HCT116 (cell line): ENCODE results near the gene MEDAG. TPM values are rescaled to one million over a fixed set of nuclear protein-coding genes. Genes with fewer than 3 reads are reported as not detected.

Source experiments
- ATAC-seq: fragments of 200-7000 bp; cut with Tn5 transposase; 2 replicates; pipeline ENCODE4 v1.9.1; 2020; ENCODE audit warnings: mild to moderate bottlenecking, moderate library complexity
- BruUV-seq: library from RNA; stranded (reverse); fragments of 400-500 nt; replicated peaks from 2 replicates; lab custom pipeline; 2021; lab: Mats Ljungman, UMichigan
- CTCF ChIA-PET: fragments of 300-600 bp; sonication (Branson Sonifier 250); formaldehyde crosslinking; loops from one replicate; lab custom pipeline; 2021; ENCODE audit warnings: antibody characterized with exemption; lab: Charles Lee
- POLR2A ChIA-PET: fragments of 300-600, 350-600 bp; sonication (Branson Sonifier 250); formaldehyde crosslinking; loops from one replicate; lab custom pipeline; 2021; ENCODE audit warnings: antibody characterized with exemption; lab: Charles Lee
- RAD21 ChIA-PET, 2 experiments: fragments of 300-600 bp; sonication (Branson Sonifier 250); formaldehyde crosslinking; loops; one replicate each; lab custom pipeline; 2023; ENCODE audit warnings: low total read pairs in 2 of 2; ENCODE audit not compliant: uncharacterized antibody in 2 of 2, unreplicated experiment in 2 of 2, low non-redundant PET in 1 of 2; lab: Charles Lee
- DNase-seq: peaks from one replicate; pipeline ENCODE4 v3.0.0-alpha.2; 2010; ENCODE audit warnings: low read depth, low spot score
- H2AFZ ChIP-seq: fragments of 200-600 bp; shearing (Covaris generic), sonication (generic); 2 replicates; pipeline ENCODE4 v1.6.1; 2017; ENCODE audit warnings: low read depth, mixed run types, mixed read lengths, antibody characterized with exemption, low read length; ENCODE audit not compliant: poor library complexity, severe bottlenecking
- H3K27ac ChIP-seq: 2 replicates; pipeline ENCODE4 v1.5.1; 2012; ENCODE audit warnings: low read depth, low read length
- H3K27me3 ChIP-seq: fragments of 200-600 bp; sonication (generic); 2 replicates; pipeline ENCODE4 v1.6.1; 2016; ENCODE audit warnings: mixed run types, low read length, mixed read lengths; ENCODE audit not compliant: insufficient read depth
- H3K36me3 ChIP-seq, 2 experiments: fragments of 200-500 bp in 1 of 2; fragments of 200-600 bp in 1 of 2; sonication (Bioruptor generic) in 1 of 2; sonication (generic) in 1 of 2; 2 replicates each; pipeline versions ENCODE4 v1.5.1 to v1.6.1; 2014 to 2016; ENCODE audit warnings: low read length in 2 of 2, inconsistent platforms in 1 of 2, mixed read lengths in 1 of 2, mixed run types in 1 of 2; ENCODE audit not compliant: insufficient read depth in 2 of 2, control insufficient read depth in 1 of 2
- H3K4me1 ChIP-seq, 2 experiments: fragments of 200-600 bp in 1 of 2; sonication (generic) in 1 of 2; 2 replicates each; pipeline versions ENCODE4 v1.5.1 to v1.6.1; 2012 to 2017; ENCODE audit warnings: low read length in 2 of 2, inconsistent platforms in 1 of 2, mild to moderate bottlenecking in 1 of 2, mixed read lengths in 1 of 2, mixed run types in 1 of 2, moderate library complexity in 1 of 2; ENCODE audit not compliant: insufficient read depth in 2 of 2, control insufficient read depth in 1 of 2
- H3K4me2 ChIP-seq: fragments of 200-600 bp; sonication (generic); 2 replicates; pipeline ENCODE4 v1.6.1; 2017; ENCODE audit warnings: mixed run types, low read length, mixed read lengths
- H3K4me3 ChIP-seq, 2 experiments: fragments of 200-600 bp in 1 of 2; sonication (generic) in 1 of 2; replicated peaks in 1 of 2; 2 replicates each; pipeline ENCODE4 v1.5.1; 2011 to 2016; ENCODE audit warnings: low read length in 2 of 2, control low read depth in 1 of 2, low read depth in 1 of 2, mild to moderate bottlenecking in 1 of 2, mixed read lengths in 1 of 2, mixed run types in 1 of 2
- H3K79me2 ChIP-seq: fragments of 200-600 bp; sonication (generic); 2 replicates; pipeline ENCODE4 v1.6.1; 2017; ENCODE audit warnings: mild to moderate bottlenecking, mixed run types, low read length, moderate library complexity, mixed read lengths; ENCODE audit not compliant: insufficient read depth
- H3K9ac ChIP-seq: fragments of 200-600 bp; sonication (generic); 2 replicates; pipeline ENCODE4 v1.6.1; 2016; ENCODE audit warnings: low read length, mixed read lengths
- H3K9me2 ChIP-seq: fragments of 200-600 bp; sonication (generic), shearing (Covaris generic); 2 replicates; pipeline ENCODE4 v1.6.1; 2017; ENCODE audit warnings: mixed run types, mild to moderate bottlenecking, moderate library complexity; ENCODE audit not compliant: insufficient read depth
- H3K9me3 ChIP-seq, 2 experiments: fragments of 200-500 bp in 1 of 2; fragments of 200-600 bp in 1 of 2; sonication (Bioruptor generic) in 1 of 2; sonication (generic) in 1 of 2; 2 replicates each; pipeline ENCODE4 v1.6.1; 2014 to 2017; ENCODE audit warnings: low read length in 2 of 2, mixed read lengths in 2 of 2, inconsistent platforms in 1 of 2, low read depth in 1 of 2, mild to moderate bottlenecking in 1 of 2, mixed run types in 1 of 2, moderate library complexity in 1 of 2; ENCODE audit not compliant: control insufficient read depth in 1 of 2, insufficient read depth in 1 of 2
- H4K20me1 ChIP-seq: fragments of 200-600 bp; sonication (generic), shearing (Covaris generic); 2 replicates; pipeline ENCODE4 v1.6.1; 2017; ENCODE audit warnings: mixed run types, mild to moderate bottlenecking, moderate library complexity; ENCODE audit not compliant: insufficient read depth
- CEBPB ChIP-seq: IDR thresholded peaks from 2 replicates; pipeline ENCODE4 v1.6.1; 2012; ENCODE audit warnings: low read depth
- ELF1 ChIP-seq: IDR thresholded peaks from 2 replicates; pipeline ENCODE4 v1.6.1; 2012; ENCODE audit warnings: low read depth, borderline replicate concordance
- EZH2 ChIP-seq: fragments of 200-600 bp; sonication (generic); IDR thresholded peaks from 2 replicates; pipeline ENCODE4 v1.6.1; 2017; ENCODE audit warnings: antibody characterized with exemption, mixed run types
- FOSL1 ChIP-seq: IDR thresholded peaks from 2 replicates; pipeline ENCODE4 v1.6.1; 2012; ENCODE audit warnings: low read depth
- MAX ChIP-seq: IDR thresholded peaks from 2 replicates; pipeline ENCODE4 v1.6.1; 2012
- POLR2AphosphoS5 ChIP-seq: IDR thresholded peaks from 2 replicates; pipeline ENCODE4 v1.6.1; 2011; ENCODE audit warnings: mild to moderate bottlenecking, low read depth, low read length, moderate library complexity
- RAD21 ChIP-seq: IDR thresholded peaks from 2 replicates; pipeline ENCODE4 v1.6.1; 2012; ENCODE audit warnings: low read depth, mild to moderate bottlenecking
- REST ChIP-seq: IDR thresholded peaks from 2 replicates; pipeline ENCODE4 v1.6.1; 2012; ENCODE audit warnings: low read depth
- SIN3A ChIP-seq: IDR thresholded peaks from 2 replicates; pipeline ENCODE4 v1.6.1; 2012; ENCODE audit warnings: low read depth
- SRF ChIP-seq: IDR thresholded peaks from 2 replicates; pipeline ENCODE4 v1.6.1; 2012; ENCODE audit warnings: low read depth
- intact Hi-C: fragments of 100-400 bp; cut with micrococcal nuclease; formaldehyde crosslinking; loops from 2 replicates; pipeline ENCODE4 v1.10.0; 2022
- total RNA-seq: library from RNA; stranded (reverse); gene quantifications from one replicate; pipeline ENCODE4 v1.2.1, GENCODE V29; 2021; ENCODE audit not compliant: unreplicated experiment
- TF ChIP-seq, protein P1 (sequence below): IDR thresholded peaks from 2 replicates; pipeline ENCODE4 v1.6.1; 2012
- TF ChIP-seq, protein P2 (sequence below): IDR thresholded peaks from 2 replicates; pipeline ENCODE4 v1.6.1; 2011; ENCODE audit warnings: mild to moderate bottlenecking, low read length, moderate library complexity; ENCODE audit not compliant: insufficient replicate concordance; ENCODE audit errors: extremely low read depth
- TF ChIP-seq, protein P3 (sequence below), 3 experiments: fragments of 200-600 bp in 1 of 3; sonication (generic) in 1 of 3; IDR thresholded peaks in 2 of 3; conservative IDR thresholded peaks in 1 of 3; 2 replicates each; pipeline ENCODE4 v1.5.1; 2012 to 2017; ENCODE audit warnings: low read depth in 2 of 3, low read length in 2 of 3, antibody characterized with exemption in 1 of 3, borderline replicate concordance in 1 of 3, control low read depth in 1 of 3, mild to moderate bottlenecking in 1 of 3, mixed read lengths in 1 of 3, mixed run types in 1 of 3, moderate library complexity in 1 of 3; ENCODE audit not compliant: insufficient read depth in 1 of 3

MEDAG gene
- total RNA-seq, 1 experiment from 2014 or later, result not detected

DNA sequence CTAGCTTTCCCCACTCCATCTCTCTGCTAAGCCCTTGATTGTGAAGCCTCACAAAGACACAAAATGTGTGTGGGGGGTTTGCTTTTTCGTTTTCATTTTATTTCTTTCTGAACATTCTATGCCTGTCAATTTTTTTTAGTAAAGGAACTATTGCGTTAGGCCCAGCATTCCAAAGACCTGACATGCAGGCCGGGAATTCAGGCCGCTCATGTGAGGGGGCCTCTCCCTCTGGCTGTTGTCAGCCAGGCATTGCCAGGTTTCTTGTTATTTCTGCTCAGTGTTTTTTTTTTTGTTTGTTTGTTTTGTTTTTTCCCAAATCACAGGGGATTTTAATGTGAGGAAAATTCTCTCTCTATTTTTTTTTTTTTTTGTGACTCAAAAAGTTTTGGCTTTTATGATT is 10.3 kb upstream of the MEDAG start:
- CTCF ChIA-PET, result no interaction called here
- Histone ChIP-seq H3K27ac (no peak overlapping the region), H3K9me2 (no peaks in the 10 kb centered on the region), H3K9me3 (no peaks in the 10 kb centered on the region), H3K27me3 (peaks cover 14% of the 10 kb centered on the region; the same call in 1 of the 2 replicates), H3K36me3 (no peaks in the 10 kb centered on the region), H3K4me3 (no peak overlapping the region), H3K9ac (no peak overlapping the region), H3K4me2 (no peak overlapping the region), H3K4me1 (peaks cover 0 to 3% of the 10 kb centered on the region in 2 experiments; a peak in 3 of 4 replicates), H4K20me1 (no peaks in the 10 kb centered on the region), H2AFZ (no peak overlapping the region), H3K79me2 (no peaks in the 10 kb centered on the region)
- TF ChIP-seq SRF, result no peak
- TF ChIP-seq RAD21, result no peak
- TF ChIP-seq ELF1, result no peak
- no peak for TF ChIP-seq POLR2AphosphoS5
- no peak for TF ChIP-seq MAX
- TF ChIP-seq FOSL1, result no peak
- no peak for DNase-seq
- RAD21 ChIA-PET, result no interaction called here
- BruUV-seq, result no TSS peak
- POLR2A ChIA-PET, result no interaction called here
- intact Hi-C loops, result no loop called here
- ATAC-seq, result no peak

- no peaks in the 10 kb centered on the region for H3K36me3 ChIP-seq
- H3K4me1 ChIP-seq, result peaks cover 0 to 2% of the 10 kb centered on the region in 2 experiments; a peak in 3 of 4 replicates
- H3K27me3 ChIP-seq, result peaks cover 22% of the 10 kb centered on the region
- no peak overlapping the region for H3K4me2 ChIP-seq
- no peak for ATAC-seq
- ChIA-PET CTCF (interaction anchor here (1.1 kb wide), 1 partner anchor 11 kb away, joined by 3 read pairs; no protein-coding TSS in a partner anchor), POLR2A (no interaction called here), RAD21 (no interaction called here)
- no peak overlapping the region for H3K4me3 ChIP-seq
- no peak for DNase-seq
- no peaks in the 10 kb centered on the region for H3K9me2 ChIP-seq
- H3K27ac ChIP-seq, result no peak overlapping the region
- intact Hi-C loops, result no loop called here
- H3K79me2 ChIP-seq, result no peaks in the 10 kb centered on the region
- H3K9ac ChIP-seq, result no peak overlapping the region
- no peak overlapping the region for H2AFZ ChIP-seq
- BruUV-seq, result no TSS peak
- no peaks in the 10 kb centered on the region for H4K20me1 ChIP-seq
- no peaks in the 10 kb centered on the region for H3K9me3 ChIP-seq
- TF ChIP-seq, protein P1, sequence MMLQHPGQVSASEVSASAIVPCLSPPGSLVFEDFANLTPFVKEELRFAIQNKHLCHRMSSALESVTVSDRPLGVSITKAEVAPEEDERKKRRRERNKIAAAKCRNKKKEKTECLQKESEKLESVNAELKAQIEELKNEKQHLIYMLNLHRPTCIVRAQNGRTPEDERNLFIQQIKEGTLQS, result no peak
- TF ChIP-seq SIN3A (no peak), REST (no peak), CEBPB (no peak), EZH2 (no peak)
- TF ChIP-seq, protein P2, sequence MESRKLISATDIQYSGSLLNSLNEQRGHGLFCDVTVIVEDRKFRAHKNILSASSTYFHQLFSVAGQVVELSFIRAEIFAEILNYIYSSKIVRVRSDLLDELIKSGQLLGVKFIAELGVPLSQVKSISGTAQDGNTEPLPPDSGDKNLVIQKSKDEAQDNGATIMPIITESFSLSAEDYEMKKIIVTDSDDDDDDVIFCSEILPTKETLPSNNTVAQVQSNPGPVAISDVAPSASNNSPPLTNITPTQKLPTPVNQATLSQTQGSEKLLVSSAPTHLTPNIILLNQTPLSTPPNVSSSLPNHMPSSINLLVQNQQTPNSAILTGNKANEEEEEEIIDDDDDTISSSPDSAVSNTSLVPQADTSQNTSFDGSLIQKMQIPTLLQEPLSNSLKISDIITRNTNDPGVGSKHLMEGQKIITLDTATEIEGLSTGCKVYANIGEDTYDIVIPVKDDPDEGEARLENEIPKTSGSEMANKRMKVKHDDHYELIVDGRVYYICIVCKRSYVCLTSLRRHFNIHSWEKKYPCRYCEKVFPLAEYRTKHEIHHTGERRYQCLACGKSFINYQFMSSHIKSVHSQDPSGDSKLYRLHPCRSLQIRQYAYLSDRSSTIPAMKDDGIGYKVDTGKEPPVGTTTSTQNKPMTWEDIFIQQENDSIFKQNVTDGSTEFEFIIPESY, result no peak
- TF ChIP-seq, protein P3, sequence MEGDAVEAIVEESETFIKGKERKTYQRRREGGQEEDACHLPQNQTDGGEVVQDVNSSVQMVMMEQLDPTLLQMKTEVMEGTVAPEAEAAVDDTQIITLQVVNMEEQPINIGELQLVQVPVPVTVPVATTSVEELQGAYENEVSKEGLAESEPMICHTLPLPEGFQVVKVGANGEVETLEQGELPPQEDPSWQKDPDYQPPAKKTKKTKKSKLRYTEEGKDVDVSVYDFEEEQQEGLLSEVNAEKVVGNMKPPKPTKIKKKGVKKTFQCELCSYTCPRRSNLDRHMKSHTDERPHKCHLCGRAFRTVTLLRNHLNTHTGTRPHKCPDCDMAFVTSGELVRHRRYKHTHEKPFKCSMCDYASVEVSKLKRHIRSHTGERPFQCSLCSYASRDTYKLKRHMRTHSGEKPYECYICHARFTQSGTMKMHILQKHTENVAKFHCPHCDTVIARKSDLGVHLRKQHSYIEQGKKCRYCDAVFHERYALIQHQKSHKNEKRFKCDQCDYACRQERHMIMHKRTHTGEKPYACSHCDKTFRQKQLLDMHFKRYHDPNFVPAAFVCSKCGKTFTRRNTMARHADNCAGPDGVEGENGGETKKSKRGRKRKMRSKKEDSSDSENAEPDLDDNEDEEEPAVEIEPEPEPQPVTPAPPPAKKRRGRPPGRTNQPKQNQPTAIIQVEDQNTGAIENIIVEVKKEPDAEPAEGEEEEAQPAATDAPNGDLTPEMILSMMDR (IDR thresholded peaks at IDR 0.05 in 2 of 3, conservative IDR thresholded peaks at IDR 0.05 in 1 of 3; ENCODE audit: borderline replicate concordance in 1 of 3, insufficient read depth in 1 of 3, low read depth in 2 of 3, low read length in 2 of 3), result no peak
Measured at GRCh38 chr13:30898070-30898469, 8.0 kb upstream of the MEDAG start.
